PC-9 (cell line): ENCODE results near the gene AHNAK.

Experiments used
- CTCF ChIP-seq: fragments of 200-600 bp; sonication (generic); conservative IDR thresholded peaks from 2 replicates; pipeline ENCODE4 v1.6.1; 2017; ENCODE audit warnings: mixed run types, antibody characterized with exemption, mild to moderate bottlenecking, moderate library complexity
- EZH2 ChIP-seq: fragments of 200-600 bp; sonication (generic); IDR thresholded peaks from 2 replicates; pipeline ENCODE4 v1.8.0; 2017; ENCODE audit warnings: antibody characterized with exemption, low read depth

GRCh38 chr11:62451241-62451621 is 95.4 kb downstream of the AHNAK start:
- no peak for TF ChIP-seq CTCF
- TF ChIP-seq EZH2: no peak
